OCI-LY7 (cell line): ENCODE results near the gene SHMT1. TPM values are rescaled to one million over a fixed set of nuclear protein-coding genes. Genes with fewer than 3 reads are reported as not detected.

Source experiments
- BruUV-seq: library from RNA; stranded (reverse); fragments of 400-500 nt; replicated peaks from 2 replicates; lab custom pipeline; 2021; lab: Mats Ljungman, UMichigan
- CTCF ChIA-PET: fragments of 300-600 bp; sonication (Branson Sonifier 250); formaldehyde crosslinking; loops from one replicate; lab custom pipeline; 2022; ENCODE audit warnings: antibody characterized with exemption; ENCODE audit not compliant: unreplicated experiment; lab: Charles Lee
- POLR2A ChIA-PET: fragments of 300-600 bp; sonication (Branson Sonifier 250); formaldehyde crosslinking; loops from one replicate; lab custom pipeline; 2022; ENCODE audit warnings: antibody characterized with exemption; lab: Charles Lee
- DNase-seq: peaks from one replicate; pipeline ENCODE4 v3.0.0-alpha.2; 2015; ENCODE audit warnings: low spot score
- H2AFZ ChIP-seq: fragments of 200-600 bp; sonication (generic), shearing (Covaris generic); 2 replicates; pipeline ENCODE4 v1.6.1; 2014; ENCODE audit warnings: mild to moderate bottlenecking, antibody characterized with exemption, low read length, moderate library complexity
- H3K27ac ChIP-seq: fragments of 200-600 bp; sonication (generic); 2 replicates; pipeline ENCODE4 v1.5.1; 2014; ENCODE audit warnings: mixed run types, low read depth, mild to moderate bottlenecking, moderate library complexity, low read length, inconsistent platforms; ENCODE audit not compliant: poor library complexity, severe bottlenecking
- H3K36me3 ChIP-seq: fragments of 200-600 bp; sonication (generic); 2 replicates; pipeline ENCODE4 v1.6.1; 2014; ENCODE audit warnings: mild to moderate bottlenecking, antibody characterized with exemption, low read length, moderate library complexity, mixed read lengths; ENCODE audit not compliant: insufficient read depth
- H3K4me1 ChIP-seq: fragments of 200-600 bp; sonication (generic); 2 replicates; pipeline ENCODE4 v1.5.1; 2014; ENCODE audit warnings: mild to moderate bottlenecking, low read length; ENCODE audit not compliant: insufficient read depth, poor library complexity, severe bottlenecking
- H3K4me2 ChIP-seq: fragments of 200-600 bp; sonication (generic); 2 replicates; pipeline ENCODE4 v1.6.1; 2014; ENCODE audit warnings: mild to moderate bottlenecking, low read length
- H3K4me3 ChIP-seq: fragments of 200-600 bp; sonication (generic); 2 replicates; pipeline ENCODE4 v1.5.1; 2014; ENCODE audit warnings: mild to moderate bottlenecking, low read depth, low read length; ENCODE audit not compliant: poor library complexity, severe bottlenecking
- H3K79me2 ChIP-seq: fragments of 200-600 bp; sonication (generic); 2 replicates; pipeline ENCODE4 v1.6.1; 2016; ENCODE audit warnings: low read depth, mild to moderate bottlenecking, low read length, moderate library complexity, mixed read lengths; ENCODE audit not compliant: insufficient read depth
- H3K9me2 ChIP-seq: fragments of 200-600 bp; sonication (generic); 2 replicates; pipeline ENCODE4 v1.6.1; 2016; ENCODE audit warnings: mild to moderate bottlenecking, low read length, mixed read lengths; ENCODE audit not compliant: insufficient read depth
- H3K9me3 ChIP-seq: fragments of 200-600 bp; sonication (generic); 2 replicates; pipeline ENCODE4 v1.6.1; 2014; ENCODE audit warnings: mild to moderate bottlenecking, mixed run types, low read length, mixed read lengths
- H4K20me1 ChIP-seq: fragments of 200-600 bp; sonication (generic); 2 replicates; pipeline ENCODE4 v1.6.1; 2014; ENCODE audit warnings: mild to moderate bottlenecking, antibody characterized with exemption, low read length, moderate library complexity, mixed read lengths; ENCODE audit not compliant: insufficient read depth
- EZH2phosphoT487 ChIP-seq: fragments of 200-600 bp; sonication (generic); IDR thresholded peaks from 2 replicates; pipeline ENCODE4 v1.6.1; 2018; ENCODE audit warnings: low read depth, borderline replicate concordance, mild to moderate bottlenecking, mixed run types, antibody characterized with exemption, low read length, moderate library complexity, mixed read lengths
- intact Hi-C: fragments of 100-400 bp; cut with micrococcal nuclease; formaldehyde crosslinking; loops from one replicate; pipeline ENCODE4 v1.10.0; 2022; ENCODE audit not compliant: unreplicated experiment
- total RNA-seq, 2 experiments: library from RNA; depleted of rRNA in 1 of 2; stranded (reverse); fragments of >200 nt in 1 of 2; shearing (Covaris generic) in 1 of 2; gene quantifications; 2 replicates each; pipeline ENCODE4 v1.2.3, GENCODE V29; 2014 to 2022
- TF ChIP-seq, protein P1 (sequence below): fragments of 200-600 bp; sonication (generic); conservative IDR thresholded peaks from 2 replicates; pipeline ENCODE4 v1.5.1; 2014; ENCODE audit warnings: mild to moderate bottlenecking, antibody characterized with exemption, low read length, moderate library complexity, mixed read lengths

SHMT1 gene
- total RNA-seq, 2 experiments from 2014 or later, result 66.5 to 101 TPM

DNA sequence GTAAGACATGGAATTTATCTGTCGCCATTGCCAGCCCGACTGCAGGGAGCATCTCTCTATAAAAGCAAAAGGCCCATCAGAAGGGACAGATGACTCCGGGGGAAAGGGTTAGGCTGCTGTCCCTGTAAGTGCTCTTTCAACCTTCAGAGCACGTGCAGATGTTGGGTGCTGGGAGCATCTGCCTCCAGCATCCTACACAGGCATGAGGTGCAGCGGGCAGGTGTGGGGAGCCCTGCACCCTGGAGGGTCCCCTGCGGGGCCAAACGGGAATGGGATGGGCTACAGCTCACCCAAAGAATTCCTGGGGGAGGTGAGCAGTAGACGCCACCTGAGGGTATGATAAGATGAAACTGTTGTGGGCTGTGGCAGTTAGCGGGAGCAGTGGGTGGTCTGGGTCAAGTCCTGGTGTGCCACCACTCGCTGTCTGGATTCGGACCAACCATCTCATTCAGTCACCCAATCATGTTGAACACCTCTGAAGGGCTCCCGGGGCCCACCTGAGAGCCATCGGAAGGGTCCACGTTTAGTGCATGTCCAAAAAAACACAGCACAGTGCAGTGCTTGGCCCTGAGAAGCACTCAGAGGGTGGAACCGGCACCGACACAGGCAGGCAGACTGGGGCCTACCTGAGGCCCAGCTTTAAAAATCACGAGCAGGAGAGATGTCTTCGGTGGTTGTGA lies 44.4 kb downstream of the SHMT1 start:
- POLR2A ChIA-PET, result no interaction called here
- H3K4me3 ChIP-seq, result no peak overlapping the region

DNA sequence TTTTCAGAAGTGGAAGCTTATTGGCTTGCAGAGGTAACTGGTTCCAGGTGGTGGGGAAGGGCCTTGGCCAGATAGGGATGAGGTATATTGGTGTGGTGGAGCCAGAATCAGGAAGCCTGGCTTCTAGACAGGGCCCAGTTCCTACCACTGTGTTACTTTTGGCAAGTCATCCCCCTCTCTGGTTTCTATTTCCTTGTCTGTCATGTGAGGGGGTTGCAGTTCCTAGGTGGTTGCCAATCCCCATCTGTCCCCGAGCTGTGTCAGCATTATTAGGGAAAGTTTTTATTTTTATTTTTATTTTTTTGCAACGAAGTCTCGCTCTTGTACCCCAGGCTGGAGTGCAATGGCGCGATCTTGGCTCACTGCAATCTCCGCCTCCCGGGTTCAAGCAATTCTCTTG lies 45.2 kb downstream of the SHMT1 start:
- no peaks in the 10 kb centered on the region for H3K9me2 ChIP-seq
- no peak for TF ChIP-seq EZH2phosphoT487
- TF ChIP-seq, protein P1, sequence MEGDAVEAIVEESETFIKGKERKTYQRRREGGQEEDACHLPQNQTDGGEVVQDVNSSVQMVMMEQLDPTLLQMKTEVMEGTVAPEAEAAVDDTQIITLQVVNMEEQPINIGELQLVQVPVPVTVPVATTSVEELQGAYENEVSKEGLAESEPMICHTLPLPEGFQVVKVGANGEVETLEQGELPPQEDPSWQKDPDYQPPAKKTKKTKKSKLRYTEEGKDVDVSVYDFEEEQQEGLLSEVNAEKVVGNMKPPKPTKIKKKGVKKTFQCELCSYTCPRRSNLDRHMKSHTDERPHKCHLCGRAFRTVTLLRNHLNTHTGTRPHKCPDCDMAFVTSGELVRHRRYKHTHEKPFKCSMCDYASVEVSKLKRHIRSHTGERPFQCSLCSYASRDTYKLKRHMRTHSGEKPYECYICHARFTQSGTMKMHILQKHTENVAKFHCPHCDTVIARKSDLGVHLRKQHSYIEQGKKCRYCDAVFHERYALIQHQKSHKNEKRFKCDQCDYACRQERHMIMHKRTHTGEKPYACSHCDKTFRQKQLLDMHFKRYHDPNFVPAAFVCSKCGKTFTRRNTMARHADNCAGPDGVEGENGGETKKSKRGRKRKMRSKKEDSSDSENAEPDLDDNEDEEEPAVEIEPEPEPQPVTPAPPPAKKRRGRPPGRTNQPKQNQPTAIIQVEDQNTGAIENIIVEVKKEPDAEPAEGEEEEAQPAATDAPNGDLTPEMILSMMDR, result no peak
- CTCF ChIA-PET, result no interaction called here
- H3K4me2 ChIP-seq, result peak overlapping the region; percentile 54
- H3K4me1 ChIP-seq, result peaks cover 33% of the 10 kb centered on the region
- no TSS peak for BruUV-seq
- no peak for DNase-seq
- no peaks in the 10 kb centered on the region for H3K9me3 ChIP-seq
- H3K79me2 ChIP-seq, result peaks cover 39% of the 10 kb centered on the region
- H4K20me1 ChIP-seq, result no peaks in the 10 kb centered on the region; the same call in 1 of the 2 replicates
- intact Hi-C loops, result loop anchor here (5.0 kb wide), 1 partner anchor 71 kb away; no protein-coding TSS in a partner anchor
- no peak overlapping the region for H2AFZ ChIP-seq
- H3K36me3 ChIP-seq, result peaks cover 12% of the 10 kb centered on the region; the same call in 1 of the 2 replicates
- H3K4me3 ChIP-seq, result peak overlapping the region; percentile 8
- H3K27ac ChIP-seq, result no peak overlapping the region
- POLR2A ChIA-PET, result no interaction called here

More for the DNA sequence above, 44.4 kb downstream of the SHMT1 start:
- Histone ChIP-seq H3K36me3 (peaks cover 19% of the 10 kb centered on the region), H3K9me2 (no peaks in the 10 kb centered on the region), H3K79me2 (peaks cover 32% of the 10 kb centered on the region), H3K27ac (no peak overlapping the region), H4K20me1 (no peaks in the 10 kb centered on the region; the same call in 1 of the 2 replicates), H3K4me1 (peaks cover 26% of the 10 kb centered on the region), H2AFZ (no peak overlapping the region), H3K9me3 (no peaks in the 10 kb centered on the region), H3K4me2 (peak overlapping the region; percentile 25; the same call in 1 of the 2 replicates)
- CTCF ChIA-PET, result no interaction called here
- DNase-seq, result no peak
- no TSS peak for BruUV-seq
- intact Hi-C loops, result loop anchor here (5.0 kb wide), 1 partner anchor 72 kb away; no protein-coding TSS in a partner anchor
- TF ChIP-seq EZH2phosphoT487, result no peak
- TF ChIP-seq, protein P1, result no peak

- H3K27ac ChIP-seq, result peak overlapping the region; percentile 76
- H3K9me2 ChIP-seq, result no peaks in the 10 kb centered on the region
- H4K20me1 ChIP-seq, result peaks cover 5% of the 10 kb centered on the region; the same call in 1 of the 2 replicates
- H2AFZ ChIP-seq, result peak overlapping the region; percentile 67; the same call in 1 of the 2 replicates
- TF ChIP-seq EZH2phosphoT487, result no peak
- TF ChIP-seq, protein P1, result no peak
- POLR2A ChIA-PET, result interaction anchor here (0.5 to 1.1 kb wide), 3 partner anchors 46 to 533 kb away, joined by 3 to 4 read pairs (median 4); no protein-coding TSS in a partner anchor
- no TSS peak for BruUV-seq
- H3K79me2 ChIP-seq, result peaks cover 58% of the 10 kb centered on the region
- intact Hi-C loops, result loop anchor here (2.0 to 5.0 kb wide), 2 partner anchors 55 to 69 kb away; partner anchors contain the start of gene MIEF2
- H3K4me1 ChIP-seq, result peaks cover 43% of the 10 kb centered on the region
- peak overlapping the region; percentile 97 for H3K4me2 ChIP-seq
- no peaks in the 10 kb centered on the region for H3K9me3 ChIP-seq
- CTCF ChIA-PET, result no interaction called here
- peak overlapping the region; percentile 92 for H3K4me3 ChIP-seq
- H3K36me3 ChIP-seq, result peaks cover 25% of the 10 kb centered on the region
- no peak for DNase-seq
Measured at GRCh38 chr17:18315961-18316360, 47.4 kb downstream of the SHMT1 start.
